Embryonic facial prominence (tissue), 1 donor: Measurements from ENCODE around the gene ATP11C.

Experiments
- DNase-seq: peaks from one replicate; pipeline ENCODE4 v3.0.0-alpha.2; 2016; ENCODE audit errors: extremely low spot score

The ATP11C gene

GRCh38 chrX:139803224-139803623 is 129.6 kb downstream of the ATP11C start:
- DNase-seq: no peak

GRCh38 chrX:139802048-139802447 is 130.8 kb downstream of the ATP11C start:
- no peak for DNase-seq

GRCh38 chrX:139801397-139801813 is 131.4 kb downstream of the ATP11C start:
- DNase-seq: no peak

GRCh38 chrX:139798701-139799100 is 134.2 kb downstream of the ATP11C start:
- no peak for DNase-seq

GRCh38 chrX:139795196-139795595 is 137.7 kb downstream of the ATP11C start:
- DNase-seq: no peak

GRCh38 chrX:139787601-139788000 is 145.3 kb downstream of the ATP11C start:
- no peak for DNase-seq

- no peak for DNase-seq
These were observed 148.0 kb downstream of the ATP11C start for GRCh38 chrX:139784807-139785206.

GRCh38 chrX:139783959-139784358 is 148.9 kb downstream of the ATP11C start:
- DNase-seq: no peak

- no peak for DNase-seq
These were observed 149.8 kb downstream of the ATP11C start for GRCh38 chrX:139783030-139783429.

GRCh38 chrX:139776599-139776998 is 156.3 kb downstream of the ATP11C start:
- DNase-seq: no peak

GRCh38 chrX:139770366-139770765 is 162.5 kb downstream of the ATP11C start:
- no peak for DNase-seq

GRCh38 chrX:139766545-139766983 is 166.3 kb downstream of the ATP11C start:
- no peak for DNase-seq

- no peak for DNase-seq
These were observed 170.3 kb downstream of the ATP11C start for GRCh38 chrX:139762400-139763183.

GRCh38 chrX:139759637-139760036 is 173.2 kb downstream of the ATP11C start:
- DNase-seq: no peak

GRCh38 chrX:139758809-139759208 is 174.0 kb downstream of the ATP11C start:
- DNase-seq: no peak

GRCh38 chrX:139758250-139758649 is 174.6 kb downstream of the ATP11C start:
- DNase-seq: no peak

GRCh38 chrX:139751053-139751452 is 181.8 kb downstream of the ATP11C start:
- DNase-seq: no peak

- no peak for DNase-seq
These were observed 182.5 kb downstream of the ATP11C start for GRCh38 chrX:139750390-139750789.

GRCh38 chrX:139739138-139739537 is 193.7 kb downstream of the ATP11C start:
- no peak for DNase-seq

GRCh38 chrX:139738581-139738980 is 194.3 kb downstream of the ATP11C start:
- DNase-seq: no peak

- DNase-seq: no peak
These were observed 196.7 kb downstream of the ATP11C start for GRCh38 chrX:139736151-139736550.

- DNase-seq: no peak
These were observed 197.9 kb downstream of the ATP11C start for GRCh38 chrX:139734996-139735395.

- DNase-seq: no peak
These were observed 207.1 kb downstream of the ATP11C start for GRCh38 chrX:139725720-139726119.

GRCh38 chrX:139724626-139725025 is 208.2 kb downstream of the ATP11C start:
- no peak for DNase-seq
